HepG2 (cell line): ENCODE measurements around the gene BARX2. TPM values are rescaled to one million over a fixed set of nuclear protein-coding genes. Genes with fewer than 3 reads are reported as not detected.
A peak's percentile ranks its signal among the peaks of the same experiment; 100 is the strongest.

ENCODE experiments used
- ARID5B ChIP-seq: IDR thresholded peaks from 2 replicates; pipeline ENCODE4 v1.4.0; 2020; ENCODE audit warnings: mild to moderate bottlenecking, missing genetic modification reagents
- HMG20A ChIP-seq: IDR thresholded peaks from 2 replicates; pipeline ENCODE4 v1.6.1; 2016; ENCODE audit warnings: borderline replicate concordance
- HNF4G ChIP-seq, 2 experiments: sonication (generic) in 1 of 2; formaldehyde crosslinking in 1 of 2; IDR thresholded peaks; 2 replicates each; pipeline versions ENCODE4 v1.4.0 to v1.6.1; 2011 to 2020; ENCODE audit warnings: borderline replicate concordance in 2 of 2, low read depth in 2 of 2, mild to moderate bottlenecking in 2 of 2, low read length in 1 of 2, missing genetic modification reagents in 1 of 2, moderate library complexity in 1 of 2
- THAP9 ChIP-seq: sonication (generic); formaldehyde crosslinking; IDR thresholded peaks from 2 replicates; pipeline ENCODE4; 2020; ENCODE audit warnings: missing genetic modification reagents, mild to moderate bottlenecking, borderline replicate concordance
- ZNF616 ChIP-seq: sonication (generic); formaldehyde crosslinking; IDR thresholded peaks from 2 replicates; pipeline ENCODE4 v1.5.0; 2020; ENCODE audit warnings: low read depth, mild to moderate bottlenecking, missing genetic modification reagents
- ZNF710 ChIP-seq: sonication (generic); formaldehyde crosslinking; IDR thresholded peaks from 2 replicates; pipeline ENCODE4 v1.5.0; 2020; ENCODE audit warnings: mild to moderate bottlenecking, missing genetic modification reagents, borderline replicate concordance
- ZNF790 ChIP-seq: sonication (generic); formaldehyde crosslinking; IDR thresholded peaks from 2 replicates; pipeline ENCODE4 v1.8.0; 2022; ENCODE audit warnings: missing genetic modification reagents, mild to moderate bottlenecking, borderline replicate concordance
- ZXDC ChIP-seq: sonication (generic); formaldehyde crosslinking; IDR thresholded peaks from 2 replicates; pipeline ENCODE4 v1.5.0; 2020; ENCODE audit warnings: mild to moderate bottlenecking, missing genetic modification reagents
- polyA plus RNA-seq, 8 experiments: library from polyadenylated mRNA; depleted of rRNA in 3 of 8; stranded (reverse) in 7 of 8; unstranded in 1 of 8; fragments of >200 nt; fragmentation: Illumina TruSeq in 4 of 8; extraction: Trizol in 4 of 8; gene quantifications; 2 replicates each; pipeline versions ENCODE4 v1.2.1 to v1.2.3, GENCODE V29; 2011 to 2016; ENCODE audit warnings: low read depth in 4 of 8, missing spikeins in 1 of 8, mixed read lengths in 1 of 8; ENCODE audit not compliant: insufficient read depth in 1 of 8
- total RNA-seq, 5 experiments: library from RNA; depleted of rRNA; stranded (reverse); fragments of >200 nt; fragmentation: Illumina TruSeq; extraction: Trizol; gene quantifications; 2 replicates each; pipeline ENCODE4 v1.2.3, GENCODE V29; 2016; ENCODE audit warnings: low read depth in 1 of 5

Gene BARX2
- total and polyA plus RNA-seq, 2 of the 13 experiments (the other 11 are each of a cell fraction or from before 2014, with no cell fraction given): not detected

GRCh38 chr11:129423426-129423825 is 47.8 kb downstream of the BARX2 start (continued):
- TF ChIP-seq ZXDC (CRISPR knock-in tag) (no peak), ZNF616 (CRISPR knock-in tag) (no peak), HNF4G (IDR thresholded peaks at IDR 0.05; ENCODE audit: borderline replicate concordance, low read depth, low read length) (0 out of 2 replicates have a peak, but pooled peaks have one; percentile 7), HNF4G (CRISPR knock-in tag; IDR thresholded peaks at IDR 0.05; ENCODE audit: borderline replicate concordance, low read depth) (no peak), HMG20A (no peak), ARID5B (0 out of 2 replicates have a peak, but pooled peaks have one; percentile 30), ZNF790 (CRISPR knock-in tag) (no peak), ZNF710 (CRISPR knock-in tag) (no peak), THAP9 (CRISPR knock-in tag) (no peak)
